DOHH2 (cell line): ENCODE results near the gene BPIFB4.

Experiments
- EZH2phosphoT487 ChIP-seq: fragments of 200-600 bp; sonication (generic); IDR thresholded peaks from 2 replicates; pipeline ENCODE4 v1.6.1; 2017; ENCODE audit warnings: borderline replicate concordance, mild to moderate bottlenecking, antibody characterized with exemption, low read length, moderate library complexity, mixed read lengths
- TF ChIP-seq, protein P1 (sequence below): fragments of 200-600 bp; sonication (generic); IDR thresholded peaks from one replicate; pipeline ENCODE4 v1.5.1; 2014; ENCODE audit warnings: antibody characterized with exemption, mild to moderate bottlenecking, low read depth, low read length; ENCODE audit not compliant: poor library complexity, severe bottlenecking

DNA sequence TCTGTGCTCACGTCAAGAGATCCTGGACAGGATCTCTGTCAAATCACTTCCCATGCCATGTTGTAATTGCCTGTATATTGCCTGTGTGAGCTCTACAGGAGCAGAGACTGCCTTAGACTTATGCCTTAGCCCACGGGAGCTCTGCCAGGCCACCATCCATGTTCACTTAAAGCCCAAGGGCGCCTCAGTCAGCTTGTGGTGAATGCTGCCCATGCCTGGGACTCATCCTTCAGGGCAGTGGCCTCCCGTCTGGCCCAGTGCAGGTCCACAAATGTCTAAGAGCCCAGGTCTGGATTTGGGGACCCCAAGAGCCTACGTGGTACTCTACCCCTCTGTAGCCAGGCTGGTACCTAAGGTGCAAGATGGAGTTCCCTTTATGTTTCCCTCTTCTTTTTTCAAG lies 66.1 kb downstream of the BPIFB4 start:
- TF ChIP-seq, protein P1, sequence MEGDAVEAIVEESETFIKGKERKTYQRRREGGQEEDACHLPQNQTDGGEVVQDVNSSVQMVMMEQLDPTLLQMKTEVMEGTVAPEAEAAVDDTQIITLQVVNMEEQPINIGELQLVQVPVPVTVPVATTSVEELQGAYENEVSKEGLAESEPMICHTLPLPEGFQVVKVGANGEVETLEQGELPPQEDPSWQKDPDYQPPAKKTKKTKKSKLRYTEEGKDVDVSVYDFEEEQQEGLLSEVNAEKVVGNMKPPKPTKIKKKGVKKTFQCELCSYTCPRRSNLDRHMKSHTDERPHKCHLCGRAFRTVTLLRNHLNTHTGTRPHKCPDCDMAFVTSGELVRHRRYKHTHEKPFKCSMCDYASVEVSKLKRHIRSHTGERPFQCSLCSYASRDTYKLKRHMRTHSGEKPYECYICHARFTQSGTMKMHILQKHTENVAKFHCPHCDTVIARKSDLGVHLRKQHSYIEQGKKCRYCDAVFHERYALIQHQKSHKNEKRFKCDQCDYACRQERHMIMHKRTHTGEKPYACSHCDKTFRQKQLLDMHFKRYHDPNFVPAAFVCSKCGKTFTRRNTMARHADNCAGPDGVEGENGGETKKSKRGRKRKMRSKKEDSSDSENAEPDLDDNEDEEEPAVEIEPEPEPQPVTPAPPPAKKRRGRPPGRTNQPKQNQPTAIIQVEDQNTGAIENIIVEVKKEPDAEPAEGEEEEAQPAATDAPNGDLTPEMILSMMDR, result no peak
- no peak for TF ChIP-seq EZH2phosphoT487
